ENCODE measurements around the gene GPR32. TPM values are rescaled to one million over a fixed set of nuclear protein-coding genes. Genes with fewer than 3 reads are reported as not detected.
A peak's percentile ranks its signal among the peaks of the same experiment; 100 is the strongest.
"Not testable (repeated sequence)": the region's sequence is repeated elsewhere in the genome, so short reads cannot be mapped to it uniquely, and the experiment has no call there.

The GPR32 gene
- total and polyA plus RNA-seq, 2 donors (not counting 1 experiment from before 2014, with no cell fraction given): not detected

DNA sequence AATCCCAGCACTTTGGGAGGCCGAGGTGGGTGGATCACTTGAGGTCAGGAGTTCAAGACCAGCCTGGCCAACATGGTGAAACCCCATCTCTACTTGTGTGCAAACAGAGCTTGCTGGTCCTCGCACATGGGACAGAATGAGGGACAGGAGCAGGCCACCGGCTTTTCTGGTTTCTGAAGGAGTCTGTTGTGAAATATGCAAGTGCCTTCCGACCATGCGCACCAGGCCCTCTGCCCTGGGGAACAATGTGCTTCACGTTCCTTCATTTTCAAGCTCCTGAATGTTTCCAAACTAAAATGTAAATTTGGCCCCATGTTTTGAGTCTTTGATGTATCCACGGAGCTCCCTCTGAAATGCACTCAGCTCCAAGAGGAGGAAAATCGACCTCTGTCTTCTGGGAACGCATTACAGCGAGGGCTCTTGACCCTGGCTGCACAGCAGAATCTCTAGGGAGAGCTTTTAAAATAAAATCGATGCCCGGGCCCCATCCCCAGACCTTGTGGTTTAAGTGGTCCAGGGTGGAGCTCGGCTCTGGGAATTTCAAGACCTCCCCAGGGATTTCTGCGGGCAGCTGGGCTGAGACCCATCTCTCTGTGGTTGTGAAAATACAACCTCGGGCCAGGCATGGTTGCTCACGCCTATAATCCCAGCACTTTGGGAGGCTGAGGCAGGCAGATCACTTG lies 10.6 kb downstream of the GPR32 start:
- Histone ChIP-seq H3K4me2 (replicated peaks; ENCODE audit: low read depth, low read length, poor library complexity, severe bottlenecking) (no peak overlapping the region), H3K79me2 (ENCODE audit: control insufficient read depth, insufficient read depth, low read length) (no peaks in the 10 kb centered on the region), H3K9ac (ENCODE audit: low read length) (no peak overlapping the region), H4K20me1 (ENCODE audit: control insufficient read depth, insufficient read depth, low read length, poor library complexity, severe bottlenecking) (no peaks in the 10 kb centered on the region), H3K4me3 (ENCODE audit: control extremely low read depth in 1 of 5, extremely low read depth in 1 of 5, insufficient read depth in 1 of 5, low read depth in 2 of 5, low read length in 4 of 5) (no peak overlapping the region), H3K36me3 (replicated peaks in 1 of 2; ENCODE audit: control extremely low read depth in 1 of 2, control insufficient read depth in 1 of 2, extremely low read depth in 1 of 2, insufficient read depth in 2 of 2, low read length in 1 of 2) (no peaks in the 10 kb centered on the region), H2AFZ (ENCODE audit: insufficient read depth, low read depth, low read length, poor library complexity, severe bottlenecking) (no peak overlapping the region), H3K27ac (ENCODE audit: low read length in 2 of 2) (no peak overlapping the region), H3K9me3 (ENCODE audit: control extremely low read depth in 1 of 3, control insufficient read depth in 2 of 3, insufficient read depth in 1 of 3, low read length in 2 of 3) (peaks cover 0 to 25% (median 1%) of the 10 kb centered on the region in 3 donors), H3K27me3 (replicated peaks in 1 of 4; ENCODE audit: control extremely low read depth in 1 of 4, control insufficient read depth in 3 of 4, insufficient read depth in 4 of 4, low read length in 3 of 4) (peaks cover 0 to 58% (median 26%) of the 10 kb centered on the region in 4 experiments), H3K4me1 (ENCODE audit: control insufficient read depth in 2 of 2, insufficient read depth in 2 of 2, low read length in 2 of 2) (peaks cover 6 to 8% of the 10 kb centered on the region in 2 donors)
- H3K4me1 Mint-ChIP-seq: peaks cover 7% of the 10 kb centered on the region
- WGBS (ENCODE audit: insufficient coverage): 58% methylated on average over 16 of the region's 16 CpGs
- H3K9me3 Mint-ChIP-seq (ENCODE audit: insufficient read depth): no peaks in the 10 kb centered on the region
- no peak overlapping the region for H3K4me3 Mint-ChIP-seq
- DNase-seq (no peak), ATAC-seq (ENCODE audit: low read depth) (no peak)
- peaks cover 56% of the 10 kb centered on the region for H3K27me3 Mint-ChIP-seq
- no peak overlapping the region for H3K27ac Mint-ChIP-seq
- ChIA-PET CTCF (interaction anchor here (0.9 to 3.2 kb wide), 7 partner anchors 141 to 531 kb away, joined by 3 to 15 read pairs (median 6); no protein-coding TSS in a partner anchor), POLR2A (interaction anchor here (0.6 kb wide), 1 partner anchor 363 kb away, joined by 3 read pairs; no protein-coding TSS in a partner anchor)
- TF ChIP-seq, protein P1, sequence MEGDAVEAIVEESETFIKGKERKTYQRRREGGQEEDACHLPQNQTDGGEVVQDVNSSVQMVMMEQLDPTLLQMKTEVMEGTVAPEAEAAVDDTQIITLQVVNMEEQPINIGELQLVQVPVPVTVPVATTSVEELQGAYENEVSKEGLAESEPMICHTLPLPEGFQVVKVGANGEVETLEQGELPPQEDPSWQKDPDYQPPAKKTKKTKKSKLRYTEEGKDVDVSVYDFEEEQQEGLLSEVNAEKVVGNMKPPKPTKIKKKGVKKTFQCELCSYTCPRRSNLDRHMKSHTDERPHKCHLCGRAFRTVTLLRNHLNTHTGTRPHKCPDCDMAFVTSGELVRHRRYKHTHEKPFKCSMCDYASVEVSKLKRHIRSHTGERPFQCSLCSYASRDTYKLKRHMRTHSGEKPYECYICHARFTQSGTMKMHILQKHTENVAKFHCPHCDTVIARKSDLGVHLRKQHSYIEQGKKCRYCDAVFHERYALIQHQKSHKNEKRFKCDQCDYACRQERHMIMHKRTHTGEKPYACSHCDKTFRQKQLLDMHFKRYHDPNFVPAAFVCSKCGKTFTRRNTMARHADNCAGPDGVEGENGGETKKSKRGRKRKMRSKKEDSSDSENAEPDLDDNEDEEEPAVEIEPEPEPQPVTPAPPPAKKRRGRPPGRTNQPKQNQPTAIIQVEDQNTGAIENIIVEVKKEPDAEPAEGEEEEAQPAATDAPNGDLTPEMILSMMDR (IDR thresholded peaks at IDR 0.05): no peak
- no peak for TF ChIP-seq EZH2 (IDR thresholded peaks at IDR 0.05; ENCODE audit: borderline replicate concordance, insufficient read depth, low read depth, low read length, poor library complexity, severe bottlenecking)
- intact Hi-C loops (cut with micrococcal nuclease): loop anchor here (5.0 kb wide), 1 partner anchor 844 kb away; no protein-coding TSS in a partner anchor

DNA sequence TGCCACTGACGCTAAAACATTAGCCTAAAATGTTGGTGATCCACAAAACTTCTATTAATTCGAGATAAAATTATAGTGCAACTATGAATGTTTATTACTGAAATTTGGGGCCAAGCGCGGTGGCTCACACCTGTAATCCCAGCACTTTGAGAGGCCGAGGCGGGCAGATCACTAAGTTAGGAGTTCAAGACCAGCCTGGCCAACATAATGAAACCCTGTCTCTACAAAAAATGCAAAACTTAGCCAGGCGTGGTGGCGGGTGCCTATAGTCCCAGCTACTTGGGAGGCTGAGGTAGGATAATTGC lies 13.5 kb downstream of the GPR32 start:
- Histone ChIP-seq H3K27me3 (replicated peaks in 1 of 4; ENCODE audit: control extremely low read depth in 1 of 4, control insufficient read depth in 3 of 4, insufficient read depth in 4 of 4, low read length in 3 of 4) (peaks cover 0 to 33% (median 11%) of the 10 kb centered on the region in 4 experiments), H3K4me2 (replicated peaks; ENCODE audit: low read depth, low read length, poor library complexity, severe bottlenecking) (peak overlapping the region; percentile 37)
- not testable (repeated sequence) for H3K27ac ChIP-seq (ENCODE audit: low read length in 2 of 2); H3K79me2 ChIP-seq (ENCODE audit: control insufficient read depth, insufficient read depth, low read length); ATAC-seq (ENCODE audit: low read depth); H3K27ac Mint-ChIP-seq; H3K9ac ChIP-seq (ENCODE audit: low read length); H3K4me3 ChIP-seq (ENCODE audit: control extremely low read depth in 1 of 5, extremely low read depth in 1 of 5, insufficient read depth in 1 of 5, low read depth in 2 of 5, low read length in 4 of 5); H3K4me1 ChIP-seq (ENCODE audit: control insufficient read depth in 2 of 2, insufficient read depth in 2 of 2, low read length in 2 of 2); H4K20me1 ChIP-seq (ENCODE audit: control insufficient read depth, insufficient read depth, low read length, poor library complexity, severe bottlenecking); H3K36me3 ChIP-seq (replicated peaks in 1 of 2; ENCODE audit: control extremely low read depth in 1 of 2, control insufficient read depth in 1 of 2, extremely low read depth in 1 of 2, insufficient read depth in 2 of 2, low read length in 1 of 2); DNase-seq; H3K9me3 ChIP-seq (ENCODE audit: control extremely low read depth in 1 of 3, control insufficient read depth in 2 of 3, insufficient read depth in 1 of 3, low read length in 2 of 3); H3K9me3 Mint-ChIP-seq (ENCODE audit: insufficient read depth); H3K4me3 Mint-ChIP-seq; H2AFZ ChIP-seq (ENCODE audit: insufficient read depth, low read depth, low read length, poor library complexity, severe bottlenecking); H3K4me1 Mint-ChIP-seq
- TF ChIP-seq, protein P1 (IDR thresholded peaks at IDR 0.05): peak; percentile 61
- intact Hi-C loops (cut with micrococcal nuclease): loop anchor here (1.0 to 5.0 kb wide), 4 partner anchors 115 to 846 kb away; no protein-coding TSS in a partner anchor
- no CpG with 5 or more reads among the region's 8 CpGs for WGBS (ENCODE audit: insufficient coverage)
- H3K27me3 Mint-ChIP-seq: peaks cover 31% of the 10 kb centered on the region
- ChIA-PET CTCF (interaction anchor here (0.7 to 2.7 kb wide), 23 partner anchors 9 to 648 kb away, joined by 3 to 17 read pairs (median 4); no protein-coding TSS in a partner anchor), POLR2A (interaction anchor here (0.7 kb wide), 2 partner anchors 355 to 978 kb away, joined by 3 to 7 read pairs; no protein-coding TSS in a partner anchor)
